ENCODE data around the gene NKX6-2.
"Not testable (repeated sequence)": the region's sequence is repeated elsewhere in the genome, so short reads cannot be mapped to it uniquely, and the experiment has no call there.

The NKX6-2 gene

DNA sequence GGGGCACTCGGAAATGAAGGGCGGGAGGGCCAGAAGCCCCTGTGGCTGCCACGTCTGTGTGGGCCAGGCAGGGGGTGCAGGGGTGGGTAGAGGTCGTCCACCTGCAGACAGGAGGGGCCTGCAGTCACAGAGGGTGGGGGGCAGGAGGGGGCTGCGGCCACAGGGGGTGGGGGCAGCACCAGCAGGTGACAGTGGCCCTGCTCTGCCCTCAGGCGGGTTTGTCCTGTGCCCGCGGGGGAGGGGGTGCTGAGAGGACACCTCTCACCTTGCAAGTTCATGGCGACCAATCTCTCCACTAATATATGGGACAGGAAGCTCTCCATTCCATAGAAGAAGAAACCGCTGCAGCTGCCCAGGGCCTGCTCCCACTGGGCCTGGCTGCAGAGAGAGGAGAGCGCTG is 26.6 kb upstream of the NKX6-2 start:
- DNase-seq: no peak

DNA sequence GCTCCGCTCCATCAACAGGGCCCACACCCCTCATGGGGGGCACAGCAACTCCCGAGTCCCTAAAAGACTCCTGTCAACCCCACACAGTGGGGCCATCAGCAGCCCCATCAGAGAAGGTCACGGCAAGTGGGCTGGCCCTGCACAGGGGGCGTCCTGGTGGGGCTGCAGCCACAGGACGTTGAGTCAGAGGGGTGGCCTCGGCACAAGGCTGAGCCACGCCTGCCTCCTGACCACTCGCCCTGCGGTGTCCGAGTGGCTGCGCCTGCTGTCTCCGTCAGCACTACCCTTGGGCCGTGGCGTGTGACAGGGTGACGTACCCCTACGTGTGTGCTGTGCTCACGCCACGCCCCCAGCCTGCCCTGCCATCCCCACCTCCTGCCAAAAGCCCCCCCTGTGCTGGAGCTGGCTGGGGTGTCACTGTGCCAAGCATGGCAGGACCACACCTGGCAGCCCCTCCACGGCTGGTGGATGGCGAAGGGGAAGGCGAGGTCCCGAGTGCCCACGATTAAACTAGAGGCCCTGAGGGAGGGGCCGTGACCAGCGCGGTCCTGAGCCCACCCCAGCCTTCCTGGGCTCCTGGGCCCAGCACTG is 26.0 kb upstream of the NKX6-2 start:
- DNase-seq: no peak

DNA sequence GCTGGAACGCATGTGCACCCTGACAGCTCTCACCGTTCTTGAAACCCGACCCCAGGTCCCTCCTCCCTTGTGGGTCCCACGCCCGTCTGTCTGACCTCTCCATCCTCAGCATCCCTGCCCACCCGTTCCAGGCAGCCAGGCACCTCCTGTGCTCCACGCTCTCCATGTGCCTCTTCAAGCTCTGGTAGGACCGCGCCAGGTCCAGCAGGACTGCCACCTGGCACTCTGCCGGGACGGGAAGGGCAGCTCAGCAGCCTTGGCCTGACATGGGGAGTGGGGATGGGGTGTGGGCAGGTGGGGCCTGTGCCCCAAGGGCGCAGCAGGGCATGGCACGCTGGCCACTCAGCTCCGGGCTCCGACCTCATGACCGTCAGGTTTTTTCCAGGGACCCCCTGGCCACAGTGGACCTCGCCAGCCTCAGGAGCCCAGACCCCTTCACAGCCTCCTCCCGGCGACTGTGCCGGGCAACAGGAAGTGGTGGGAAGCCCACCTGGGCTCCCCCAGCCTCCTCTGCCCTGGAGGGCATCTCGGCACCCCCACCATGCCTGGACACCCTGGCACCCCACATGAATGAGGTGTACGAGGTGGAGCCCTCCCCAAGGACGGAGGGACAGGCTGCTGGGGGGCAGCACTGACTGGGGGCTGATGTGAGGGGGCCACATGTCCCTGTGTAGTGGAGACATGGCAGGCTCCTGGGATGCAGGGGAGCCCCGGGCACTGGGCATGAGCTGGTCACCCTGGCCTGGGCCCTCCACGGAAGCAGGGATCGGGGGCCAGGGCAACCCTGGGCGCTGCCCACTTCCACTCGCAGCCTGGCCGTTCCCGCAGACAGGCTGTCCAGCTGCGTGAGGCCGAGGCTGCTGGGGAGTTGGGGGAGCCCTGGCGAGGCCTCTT is 25.1 kb upstream of the NKX6-2 start:
- DNase-seq: no peak

DNA sequence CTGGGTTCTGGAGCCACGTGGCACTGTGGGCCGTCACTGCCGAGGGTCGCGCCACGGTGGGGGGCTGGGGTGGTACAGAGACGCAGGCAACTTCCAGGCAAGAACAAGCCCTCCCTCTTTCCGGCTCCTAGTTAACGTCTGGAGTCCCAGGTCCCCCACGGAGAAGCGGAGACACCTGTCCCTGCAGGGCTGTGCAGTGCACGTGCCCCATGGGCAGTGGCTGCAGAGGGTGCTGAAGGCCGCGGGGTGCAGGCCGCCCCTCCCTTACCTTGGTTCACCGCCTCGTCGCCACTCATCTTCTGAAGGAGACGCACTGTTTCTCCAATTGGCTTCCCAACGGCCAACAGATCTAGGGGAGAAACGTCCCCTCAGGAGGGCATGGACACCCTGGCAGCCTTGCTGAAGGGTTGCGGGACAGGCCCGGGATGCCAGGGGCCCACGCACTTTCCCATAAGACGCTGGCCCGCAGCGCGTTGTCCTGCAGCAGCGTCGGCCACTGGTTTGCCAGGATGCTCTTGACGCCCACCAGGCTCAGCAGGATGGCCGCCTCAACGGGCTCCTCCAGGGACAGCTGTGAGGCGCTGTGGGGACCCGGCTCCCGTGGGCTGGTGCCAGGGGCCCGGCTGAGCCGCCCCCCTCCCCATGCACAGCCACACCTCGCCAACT is 24.3 kb upstream of the NKX6-2 start:
- DNase-seq: no peak

DNA sequence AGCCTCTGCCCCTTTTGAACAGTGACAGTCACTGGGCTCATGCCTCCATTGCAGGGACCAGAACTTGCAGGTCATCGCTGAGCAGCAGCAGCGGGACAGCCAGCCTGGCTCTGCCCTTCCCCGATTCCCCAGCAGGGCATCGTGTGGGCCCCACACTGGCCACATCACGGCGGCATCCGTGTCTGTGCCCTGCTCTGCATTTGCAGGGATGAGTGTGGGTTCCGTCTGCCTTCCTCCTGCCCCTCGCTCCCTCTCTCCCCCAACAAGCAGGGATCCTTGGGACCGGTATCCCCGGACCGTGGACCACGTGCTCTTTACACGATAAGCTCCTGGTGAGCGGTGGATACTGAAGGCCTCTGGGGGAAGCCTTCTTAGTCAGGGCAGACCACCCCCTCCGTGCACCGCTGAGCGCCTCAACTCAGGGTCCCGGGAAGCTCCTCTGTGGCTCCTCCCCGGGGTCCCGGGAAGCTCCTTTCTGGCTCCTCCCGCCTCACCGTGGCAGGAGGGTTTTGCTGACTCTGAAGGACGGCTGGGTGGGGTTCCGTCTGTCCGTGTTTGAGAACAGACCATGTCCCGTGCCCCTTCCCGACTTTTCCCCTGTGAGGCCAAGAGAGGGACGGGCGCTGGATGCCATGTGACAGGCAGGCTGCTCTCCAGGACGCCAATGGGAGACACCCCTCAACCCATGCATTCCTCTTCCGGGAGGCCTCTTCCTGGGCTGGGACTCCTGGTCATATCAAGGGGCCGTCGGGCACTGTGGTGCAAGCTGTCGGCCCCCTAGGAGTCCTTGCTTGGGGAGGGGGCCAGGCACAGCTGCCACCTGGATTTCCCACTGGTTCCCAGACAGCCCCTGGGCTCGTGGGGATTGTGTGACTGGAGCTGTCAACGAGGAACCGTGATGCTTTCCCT is 23.5 kb upstream of the NKX6-2 start:
- no peak for DNase-seq

DNA sequence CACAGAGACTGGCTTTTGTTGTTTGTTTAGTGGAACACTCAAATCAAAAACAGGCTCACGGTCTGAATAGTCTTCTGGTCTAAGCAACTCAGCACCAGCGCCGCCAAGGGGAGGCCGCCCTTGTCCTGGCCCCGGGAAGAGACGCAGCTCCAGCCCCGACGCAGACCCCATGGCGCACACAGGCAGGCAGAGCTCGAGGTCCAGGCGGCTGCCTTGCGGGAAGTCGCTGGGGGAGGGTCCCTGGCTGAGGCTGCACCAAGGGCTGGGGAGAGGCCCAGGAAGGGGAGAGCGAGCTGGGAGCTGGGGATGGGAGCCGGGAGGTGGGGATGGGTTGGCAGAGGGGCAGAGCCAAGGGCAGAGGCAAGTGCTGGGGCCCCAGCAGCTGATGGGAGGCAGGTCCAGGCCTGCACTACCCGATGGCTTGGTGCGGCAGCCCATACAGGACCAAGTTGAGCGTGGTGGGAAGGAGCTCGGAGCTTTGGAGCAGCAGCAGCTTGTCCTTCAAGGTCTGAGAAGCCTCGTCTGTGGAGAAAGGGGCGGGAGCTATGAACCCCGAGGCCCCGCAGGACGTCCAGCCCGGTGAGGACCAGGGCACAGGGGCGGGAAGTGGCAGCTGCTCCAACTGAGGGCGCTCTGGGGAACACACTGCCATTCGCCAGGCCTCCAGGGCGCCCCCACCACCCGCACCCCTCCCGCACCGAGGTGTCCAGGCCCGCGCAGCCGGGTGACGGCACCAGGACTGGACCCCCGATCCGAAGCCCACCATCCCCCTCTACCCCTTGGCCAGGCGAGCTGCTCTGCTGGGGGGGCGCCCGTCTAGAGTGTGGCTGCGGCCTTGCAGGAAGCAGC is 22.7 kb upstream of the NKX6-2 start:
- DNase-seq: no peak

DNA sequence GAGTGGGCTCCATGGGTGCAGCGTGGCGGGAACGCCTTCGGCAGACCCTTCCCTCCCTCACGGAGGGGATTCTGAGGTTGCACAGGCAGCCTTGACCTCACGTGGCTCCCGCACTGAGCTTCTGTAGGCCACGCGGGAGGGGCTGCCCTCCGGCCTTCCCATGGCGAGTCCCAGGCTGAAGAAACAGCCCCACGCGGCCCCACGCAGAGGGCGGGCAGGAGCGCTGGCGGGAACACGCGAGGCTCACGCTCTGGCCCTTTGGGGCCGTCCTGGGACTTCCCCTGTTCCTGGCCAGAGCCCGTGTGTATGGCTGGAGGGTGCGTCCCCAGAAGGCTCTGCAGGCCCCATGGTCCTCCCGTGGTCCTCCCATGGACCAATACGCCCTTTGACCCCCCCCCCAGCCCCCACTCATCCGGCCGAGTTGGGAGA is 21.7 kb upstream of the NKX6-2 start:
- DNase-seq: no peak

DNA sequence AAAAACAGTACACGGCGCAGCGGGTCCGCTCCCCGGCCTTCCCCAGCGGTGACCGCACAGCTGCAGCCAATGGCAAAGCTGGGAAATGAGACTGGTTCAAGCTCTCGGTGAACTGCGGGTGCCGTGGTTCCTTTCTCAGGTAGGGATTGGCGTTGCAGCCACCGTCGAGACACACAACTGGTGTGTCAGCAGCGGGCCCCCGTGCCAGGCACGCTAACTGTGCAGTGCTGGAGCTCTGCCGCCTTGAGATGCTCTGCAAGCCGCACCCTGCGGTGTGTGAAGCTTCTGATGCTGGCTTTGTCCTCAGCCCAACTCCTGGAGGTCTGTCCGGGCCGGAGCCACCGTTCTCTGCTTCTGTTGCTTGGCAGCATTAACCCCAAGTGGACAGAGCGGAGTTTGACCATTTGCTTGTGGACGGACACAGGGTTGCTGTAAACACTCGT is 20.6 kb upstream of the NKX6-2 start:
- no peak for DNase-seq

DNA sequence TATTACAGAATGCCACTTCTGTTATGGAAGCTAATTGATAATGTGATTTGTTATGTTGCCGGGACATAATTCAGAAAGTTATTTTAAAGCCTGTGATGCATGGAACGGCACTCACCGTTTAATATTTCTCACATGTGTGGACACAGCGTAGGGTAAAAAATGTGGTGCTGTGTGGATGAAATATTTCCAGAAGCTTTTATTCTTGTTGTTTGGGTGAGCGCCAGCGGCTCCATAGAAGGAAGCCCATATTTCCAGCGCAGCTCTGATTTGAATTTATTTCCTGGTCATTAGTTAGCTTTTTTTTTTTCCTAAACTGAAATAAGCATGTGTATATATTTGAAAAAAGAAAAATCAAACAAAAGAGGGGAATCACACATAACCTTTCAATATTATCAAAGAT is 20.2 kb upstream of the NKX6-2 start:
- no peak for DNase-seq

DNA sequence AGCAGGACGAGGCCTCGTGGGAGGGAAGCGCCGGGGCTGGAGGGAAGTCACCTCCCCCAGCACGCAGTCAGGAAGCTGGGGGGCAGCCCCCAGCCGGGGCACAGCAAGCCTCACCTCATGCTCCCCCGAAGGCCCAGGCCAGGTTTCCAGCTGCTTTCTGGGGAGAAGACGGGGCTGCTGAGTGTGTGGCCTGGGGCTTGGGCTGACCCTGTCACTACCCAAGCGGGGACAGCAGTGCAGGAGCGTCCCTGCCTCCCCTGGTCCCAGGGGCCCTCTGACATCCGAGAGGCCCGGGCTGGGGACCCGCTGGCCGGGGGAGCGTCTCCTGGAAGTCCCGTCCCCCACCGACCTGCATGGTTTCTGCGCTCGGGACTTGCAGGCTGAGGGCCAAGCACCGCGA is 19.7 kb upstream of the NKX6-2 start:
- DNase-seq: no peak

DNA sequence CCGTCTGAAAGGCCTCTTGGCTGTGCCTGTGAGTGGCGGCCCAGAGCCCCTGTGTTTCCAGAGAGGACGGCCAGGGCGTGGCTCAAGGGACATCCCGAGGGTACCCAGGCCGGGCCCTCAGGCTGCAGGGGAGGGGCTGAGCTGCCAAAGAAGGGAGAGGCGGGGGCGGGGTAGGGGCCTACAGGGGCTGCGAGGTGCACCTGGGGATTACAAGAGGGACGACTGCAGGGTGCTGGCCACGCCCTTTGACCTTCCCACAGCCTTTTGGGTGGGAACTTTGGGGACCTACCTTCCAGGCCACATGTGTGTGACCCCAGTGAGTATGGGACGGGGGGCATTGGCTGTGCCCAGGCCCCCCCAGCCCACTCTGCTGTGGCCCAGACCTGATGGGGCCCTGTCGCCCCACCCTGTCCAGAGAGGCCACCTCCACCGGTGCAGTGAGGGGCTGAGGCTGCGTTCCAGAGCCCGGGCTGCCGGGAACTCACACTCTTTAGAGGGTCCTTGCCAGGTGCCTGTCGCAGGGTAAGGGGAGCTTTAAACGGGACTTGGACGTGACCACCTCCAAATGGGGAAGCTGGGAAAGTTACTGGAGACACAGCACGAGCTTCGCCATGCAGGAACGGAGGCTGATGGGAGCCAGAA is 19.0 kb upstream of the NKX6-2 start:
- DNase-seq: no peak

DNA sequence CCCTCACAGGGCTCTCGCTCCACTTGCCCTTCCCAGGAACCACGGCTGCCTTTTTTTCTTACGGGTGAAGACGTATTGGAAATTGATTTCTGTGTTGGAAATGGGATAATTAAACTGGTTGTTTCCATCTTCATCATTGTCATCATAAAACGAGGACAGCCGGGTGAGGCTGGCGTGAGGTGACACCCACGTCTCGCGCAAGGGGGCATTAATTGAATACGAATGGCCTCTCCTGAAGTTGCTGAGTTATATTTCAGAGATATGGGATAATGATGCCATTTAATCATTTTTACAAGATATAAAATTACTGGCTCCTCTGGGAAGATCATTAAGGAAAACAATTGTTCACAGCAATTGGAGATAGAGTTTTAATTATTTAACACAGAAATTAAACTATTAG is 18.3 kb upstream of the NKX6-2 start:
- DNase-seq: no peak

DNA sequence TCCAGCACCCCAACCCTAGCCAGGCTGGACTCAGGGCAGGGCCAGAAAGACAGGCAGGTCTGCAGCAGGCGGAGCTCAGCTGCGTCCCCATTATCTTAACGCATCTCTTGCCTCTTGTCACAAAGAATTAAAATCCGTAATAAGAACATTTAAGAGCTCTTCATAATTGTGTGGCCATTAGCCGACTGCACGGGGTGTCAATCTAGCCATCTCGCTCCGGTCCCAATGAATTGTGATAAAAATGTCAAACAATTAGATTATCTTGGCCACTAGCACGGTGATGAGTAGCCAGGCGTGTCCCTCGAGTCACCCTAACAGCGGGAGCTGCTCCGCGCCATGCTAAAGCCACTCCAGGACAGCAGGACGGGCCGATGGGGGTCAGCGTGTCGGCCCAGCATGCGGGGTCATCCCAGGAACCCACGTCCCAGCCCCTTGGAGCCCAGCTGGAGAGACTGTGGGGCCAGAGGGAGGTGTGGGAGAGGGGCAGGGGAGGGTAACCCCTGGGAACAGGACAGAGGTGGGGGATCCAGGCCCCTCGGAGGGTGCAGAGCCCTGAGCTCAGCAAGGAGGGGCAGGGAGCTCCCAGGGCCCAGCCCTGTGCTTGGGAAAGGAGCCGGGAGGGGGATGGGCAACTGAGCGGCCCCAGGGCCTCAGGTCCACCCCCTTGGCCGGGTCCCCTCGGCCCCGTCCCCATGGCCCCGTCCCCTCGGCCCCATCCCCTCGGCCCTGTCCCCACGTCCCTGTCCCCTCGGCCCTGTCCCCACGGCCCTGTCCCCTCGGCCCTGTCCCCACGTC is 17.7 kb upstream of the NKX6-2 start:
- DNase-seq: no peak

DNA sequence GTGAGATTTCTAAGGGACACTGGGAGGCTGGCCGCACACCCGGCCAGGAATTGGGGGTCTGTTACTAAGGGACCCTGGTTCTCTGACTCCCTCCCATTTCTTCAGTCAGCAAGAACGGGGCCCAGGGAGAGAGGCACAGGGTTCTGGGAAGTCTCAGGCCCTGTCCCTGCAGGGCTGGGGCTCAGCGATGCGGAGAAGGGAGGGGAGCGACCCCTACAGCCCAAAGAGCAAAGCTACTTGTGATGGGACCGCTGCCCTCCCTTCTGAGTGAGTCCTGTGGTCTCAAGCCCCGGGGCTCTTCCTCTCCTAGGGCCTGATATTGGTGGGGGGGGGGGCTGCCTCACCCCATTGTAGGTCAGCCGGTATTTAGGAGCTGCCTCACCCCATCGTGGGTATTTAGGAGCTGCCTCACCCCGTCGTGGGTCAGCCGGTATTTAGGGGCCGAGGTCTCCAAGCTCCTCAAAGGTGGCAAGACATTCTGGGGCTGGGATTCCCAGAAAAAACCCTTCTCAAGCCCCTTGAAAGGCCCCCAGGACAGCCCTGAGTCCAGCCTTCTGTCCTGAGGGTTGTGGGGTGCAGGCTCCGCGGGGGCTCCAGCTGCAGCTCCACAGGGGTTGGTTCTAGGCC is 16.9 kb upstream of the NKX6-2 start:
- DNase-seq: no peak

DNA sequence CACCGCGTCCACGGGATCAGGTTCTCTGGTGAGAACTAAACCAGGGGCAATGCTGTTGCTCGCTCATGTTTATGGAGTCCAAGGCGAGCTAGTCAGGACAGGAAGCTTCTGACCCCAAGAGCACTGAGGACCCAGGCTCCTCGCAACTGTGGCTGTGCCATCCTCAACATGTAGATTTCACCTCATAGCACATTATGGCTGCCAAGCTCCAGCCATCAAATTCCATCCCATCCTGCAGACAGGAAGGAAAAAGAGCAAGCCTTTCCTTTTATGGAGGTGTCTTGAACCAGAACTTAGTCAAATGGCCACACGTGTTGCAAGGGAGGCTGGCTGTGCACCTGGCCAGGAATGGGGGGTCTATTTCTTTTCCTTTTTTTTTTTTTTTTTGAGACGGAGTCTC is 16.1 kb upstream of the NKX6-2 start:
- DNase-seq: no peak

DNA sequence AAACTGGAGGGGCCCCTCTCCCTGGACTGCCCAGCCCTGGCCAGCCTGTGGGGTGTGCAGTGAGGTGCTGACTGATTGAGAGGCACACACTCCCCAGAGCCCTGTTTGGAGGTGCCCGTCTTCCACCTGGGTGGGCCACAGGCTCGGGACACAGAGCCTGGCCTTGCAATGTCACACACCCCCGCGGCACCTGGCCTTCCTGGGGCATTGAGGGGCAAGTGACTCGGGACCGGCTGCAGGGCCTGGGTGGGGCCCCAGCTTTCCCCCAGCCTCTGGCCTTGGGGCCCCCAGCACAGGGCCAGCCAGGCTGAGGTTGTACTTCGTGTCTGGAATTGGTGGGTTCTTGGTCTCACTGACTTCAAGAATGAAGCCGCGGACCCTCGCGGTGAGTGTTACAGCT is 13.9 kb upstream of the NKX6-2 start:
- DNase-seq: no peak

DNA sequence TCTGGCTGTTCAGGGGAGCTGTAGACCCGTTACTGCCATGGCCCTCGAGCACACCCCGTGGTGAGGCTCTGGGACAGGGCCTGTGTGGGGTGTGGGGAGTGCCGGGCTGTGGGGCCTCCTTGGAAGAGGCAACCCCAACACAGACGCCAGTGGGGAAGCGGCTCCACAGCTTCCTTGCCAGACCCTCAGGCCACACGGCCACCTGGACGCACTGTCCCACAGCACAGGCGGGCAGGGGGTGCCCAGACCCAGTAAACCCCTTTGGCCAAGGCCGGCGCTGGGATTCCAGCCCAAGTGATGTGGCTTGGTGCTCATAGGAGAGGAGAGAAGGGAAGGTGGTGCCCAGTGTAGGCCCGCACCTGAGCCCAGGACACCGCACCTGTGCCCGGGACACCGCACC is 12.9 kb upstream of the NKX6-2 start:
- DNase-seq: no peak

DNA sequence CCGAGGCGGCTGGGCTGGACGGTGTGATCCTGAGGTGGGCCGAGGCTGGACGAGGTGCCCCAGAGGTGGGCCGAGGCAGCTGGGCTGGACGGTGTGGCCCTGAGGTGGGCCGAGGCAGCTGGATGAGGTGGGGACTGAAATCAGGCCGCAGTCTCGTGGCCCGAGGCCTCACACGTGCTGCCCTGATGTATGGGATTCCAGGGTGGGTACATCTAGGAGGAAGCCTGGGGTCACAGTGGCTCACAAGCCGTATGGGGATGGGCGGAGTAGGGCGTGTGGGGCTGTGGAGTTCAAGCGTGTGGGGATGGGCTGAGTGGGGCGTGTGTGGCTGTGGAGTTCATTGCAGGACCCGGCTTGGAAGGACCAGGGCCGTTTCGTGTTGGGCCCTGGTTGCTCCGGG is 12.5 kb upstream of the NKX6-2 start:
- DNase-seq: no peak

DNA sequence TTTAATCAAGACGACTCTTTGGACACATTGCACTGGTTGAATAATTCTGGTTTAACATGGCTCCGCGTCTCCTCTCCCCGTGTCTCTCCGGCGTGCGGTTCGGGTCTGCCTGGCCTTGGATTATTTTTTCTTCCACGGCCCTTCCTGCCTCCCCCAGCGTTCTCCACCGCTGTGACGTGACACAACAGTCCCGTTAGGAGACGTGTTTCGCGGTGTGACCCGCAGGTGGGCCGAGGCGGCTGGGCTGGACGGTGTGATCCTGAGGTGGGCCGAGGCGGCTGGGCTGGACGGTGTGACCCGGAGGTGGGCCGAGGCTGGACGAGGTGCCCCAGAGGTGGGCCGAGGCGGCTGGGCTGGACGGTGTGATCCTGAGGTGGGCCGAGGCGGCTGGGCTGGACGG is 12.0 kb upstream of the NKX6-2 start:
- DNase-seq: not testable (repeated sequence)

DNA sequence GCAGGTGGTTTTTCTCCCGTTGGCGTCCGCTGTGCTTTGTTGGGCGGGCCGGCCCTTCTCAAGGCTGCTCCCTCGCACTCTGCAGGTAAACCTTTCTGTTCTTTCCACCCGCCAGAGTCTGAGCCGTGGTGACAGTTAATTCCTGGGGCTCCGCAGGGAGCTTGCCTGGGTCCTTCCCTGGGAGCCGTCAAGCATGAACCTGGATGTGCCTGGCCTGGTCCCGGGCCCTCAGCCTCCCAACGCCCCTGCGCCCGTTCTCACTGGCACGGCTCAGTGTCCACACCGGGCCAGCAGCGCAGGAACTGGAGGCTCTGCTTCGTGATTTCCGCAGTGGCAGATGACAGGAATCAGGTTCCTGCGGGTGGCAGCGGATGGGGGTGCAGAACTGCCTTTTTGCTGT is 10.9 kb upstream of the NKX6-2 start:
- DNase-seq: no peak

All from activated CD4-positive, alpha-beta T cell treated with anti-CD3 and anti-CD28 coated beads, Interleukin-2, amount 50 U/mL, for 16 hours (primary cell).